DND-41 (cell line): ENCODE results near the gene ATAD3C.
"Not testable (repeated sequence)": the region's sequence is repeated elsewhere in the genome, so short reads cannot be mapped to it uniquely, and the experiment has no call there.

Experiments
- ATAC-seq: fragments of 200-7000 bp; cut with Tn5 transposase; 3 replicates; pipeline ENCODE4 v1.9.1; 2021; ENCODE audit warnings: low read depth; ENCODE audit not compliant: insufficient read depth
- DNase-seq: peaks from one replicate; pipeline ENCODE4 v3.0.0-alpha.2; 2020
- H2AFZ ChIP-seq: 2 replicates; pipeline ENCODE4 v1.6.0; 2012; ENCODE audit warnings: low read depth, low read length
- H3K27ac ChIP-seq: 2 replicates; pipeline ENCODE4 v1.5.1; 2012; ENCODE audit warnings: low read length, inconsistent platforms
- H3K27me3 ChIP-seq: fragments of 200-600 bp; sonication (generic); 2 replicates; pipeline ENCODE4 v1.6.0; 2012; ENCODE audit warnings: low read length, mild to moderate bottlenecking, inconsistent platforms; ENCODE audit not compliant: insufficient read depth, poor library complexity
- H3K36me3 ChIP-seq: 2 replicates; pipeline ENCODE4 v1.5.1; 2012; ENCODE audit warnings: low read length, inconsistent platforms; ENCODE audit not compliant: insufficient read depth
- H3K4me1 ChIP-seq: 2 replicates; pipeline ENCODE4 v1.5.1; 2012; ENCODE audit warnings: mild to moderate bottlenecking, low read length; ENCODE audit not compliant: insufficient read depth
- H3K4me2 ChIP-seq: 2 replicates; pipeline ENCODE4 v1.6.0; 2012; ENCODE audit warnings: mild to moderate bottlenecking, moderate library complexity, low read length, inconsistent platforms; ENCODE audit not compliant: insufficient read depth
- H3K4me3 ChIP-seq, 2 experiments: fragments of 200-600 bp in 1 of 2; shearing (Covaris generic) in 1 of 2; 2 replicates each; pipeline ENCODE4 v1.5.1; 2012 to 2016; ENCODE audit warnings: inconsistent platforms in 2 of 2, low read length in 2 of 2, mild to moderate bottlenecking in 2 of 2, low read depth in 1 of 2, moderate library complexity in 1 of 2
- H3K79me2 ChIP-seq: 2 replicates; pipeline ENCODE4 v1.6.0; 2012; ENCODE audit warnings: low read length, inconsistent platforms; ENCODE audit not compliant: insufficient read depth
- H3K9ac ChIP-seq: 2 replicates; pipeline ENCODE4 v1.6.0; 2012; ENCODE audit warnings: low read depth, mild to moderate bottlenecking, inconsistent platforms, low read length, moderate library complexity
- H3K9me3 ChIP-seq: 2 replicates; pipeline ENCODE4 v1.5.1; 2012; ENCODE audit warnings: low read length, moderate library complexity, mild to moderate bottlenecking, inconsistent platforms; ENCODE audit not compliant: insufficient read depth, severe bottlenecking
- H4K20me1 ChIP-seq: 2 replicates; pipeline ENCODE4 v1.6.0; 2012; ENCODE audit warnings: low read length; ENCODE audit not compliant: insufficient read depth
- CTCF ChIP-seq: IDR thresholded peaks from 2 replicates; pipeline ENCODE4 v1.5.1; 2012; ENCODE audit warnings: borderline replicate concordance, low read length, moderate library complexity, mild to moderate bottlenecking; ENCODE audit not compliant: poor library complexity, severe bottlenecking; ENCODE audit errors: extremely low read depth
- EZH2 ChIP-seq: IDR thresholded peaks from 3 replicates; pipeline ENCODE4 v1.6.1; 2012; ENCODE audit warnings: borderline replicate concordance, low read depth, mild to moderate bottlenecking, moderate library complexity, low read length, inconsistent platforms; ENCODE audit not compliant: severe bottlenecking

Gene ATAD3C

GRCh38 chr1:1471389-1472052, 22.0 kb downstream of the ATAD3C start, which contains the start of gene ATAD3B:
TSS of gene ATAD3B (plus strand) at chr1:1471765. CDS start at chr1:1471885, 120 bp downstream.
- DNase-seq (peak; percentile 95), ATAC-seq (peak; percentile 95)
- H3K79me2 ChIP-seq: peaks cover 49% of the 10 kb centered on the region
- TF ChIP-seq EZH2: no peak
- TF ChIP-seq CTCF: no peak
- H3K36me3 ChIP-seq: peaks cover 8% of the 10 kb centered on the region
- H3K4me2 ChIP-seq: peak within 1 kb of the TSS; percentile 79
- no peaks in the 10 kb centered on the region for H3K27me3 ChIP-seq
- peak within 1 kb of the TSS; percentile 95 for H2AFZ ChIP-seq
- H3K9me3 ChIP-seq: no peaks in the 10 kb centered on the region
- peaks cover 16% of the 10 kb centered on the region for H4K20me1 ChIP-seq
- H3K4me3 ChIP-seq: peak within 1 kb of the TSS; percentile 62 to 70
- peak within 1 kb of the TSS; percentile 72 for H3K9ac ChIP-seq
- H3K27ac ChIP-seq: peak within 1 kb of the TSS; percentile 68
- H3K4me1 ChIP-seq: peaks cover 34% of the 10 kb centered on the region

- not testable (repeated sequence) for H3K27me3 ChIP-seq, H2AFZ ChIP-seq, H3K9me3 ChIP-seq
- Histone ChIP-seq H3K4me1 (peaks cover 34% of the 10 kb centered on the region), H3K27ac (peak overlapping the region; percentile 56), H4K20me1 (peaks cover 23% of the 10 kb centered on the region), H3K4me2 (peak overlapping the region; percentile 77), H3K9ac (peak overlapping the region; percentile 72), H3K36me3 (peaks cover 15% of the 10 kb centered on the region), H3K4me3 (peak overlapping the region; percentile 40 to 66; a peak in 3 of 4 replicates), H3K79me2 (peaks cover 57% of the 10 kb centered on the region)
- DNase-seq (peak; percentile 21), ATAC-seq (peak; percentile 27)
Measured at GRCh38 chr1:1472053-1472876, 22.8 kb downstream of the ATAD3C start.

GRCh38 chr1:1476011-1476410, 26.5 kb downstream of the ATAD3C start:
- H3K4me3 ChIP-seq, ATAC-seq, H3K27me3 ChIP-seq, H3K9me3 ChIP-seq, H3K4me2 ChIP-seq, H2AFZ ChIP-seq, H3K27ac ChIP-seq, H3K9ac ChIP-seq, DNase-seq: not testable (repeated sequence)
- H3K36me3 ChIP-seq: peaks cover 40% of the 10 kb centered on the region
- peaks cover 51% of the 10 kb centered on the region for H3K79me2 ChIP-seq
- H4K20me1 ChIP-seq: peaks cover 27% of the 10 kb centered on the region
- peaks cover 22% of the 10 kb centered on the region for H3K4me1 ChIP-seq

GRCh38 chr1:1477206-1477605, 27.7 kb downstream of the ATAD3C start:
- Histone ChIP-seq H3K4me2 (no peak overlapping the region), H3K79me2 (peaks cover 44% of the 10 kb centered on the region), H3K27me3 (no peaks in the 10 kb centered on the region), H3K9me3 (no peaks in the 10 kb centered on the region), H3K4me1 (peaks cover 22% of the 10 kb centered on the region), H3K4me3 (no peak overlapping the region), H3K36me3 (peaks cover 46% of the 10 kb centered on the region), H4K20me1 (peaks cover 27% of the 10 kb centered on the region), H2AFZ (no peak overlapping the region), H3K9ac (no peak overlapping the region), H3K27ac (no peak overlapping the region)
- TF ChIP-seq EZH2 (no peak), CTCF (no peak)
- ATAC-seq: no peak
- DNase-seq: no peak
